Measurements from ENCODE around the gene PAM. TPM values are rescaled to one million over a fixed set of nuclear protein-coding genes. Genes with fewer than 3 reads are reported as not detected.

The PAM gene
- total and polyA plus RNA-seq, 12 donors = 488 to 1,485 (median 1,074) TPM

- no peak for TF ChIP-seq CTCF (IDR thresholded peaks at IDR 0.05)
- Histone ChIP-seq H3K36me3 (no peaks in the 10 kb centered on the region), H3K4me3 (no peak overlapping the region), H3K9me3 (no peaks in the 10 kb centered on the region), H3K27ac (no peak overlapping the region), H3K4me1 (no peaks in the 10 kb centered on the region), H3K27me3 (no peaks in the 10 kb centered on the region)
- intact Hi-C loops (cut with DNase I) = no loop called here
- ATAC-seq (no peak), DNase-seq (no peak)
- WGBS, 2 donors = 63 to 67% methylated on average over 5 of the region's 5 CpGs
Measured at GRCh38 chr5:102733534-102733933, 21.6 kb upstream of the PAM start.

GRCh38 chr5:102737161-102737560 lies 17.9 kb upstream of the PAM start:
- intact Hi-C loops (cut with DNase I) = no loop called here
- no peak for DNase-seq
- Histone ChIP-seq H3K27ac (no peak overlapping the region), H3K9me3 (no peaks in the 10 kb centered on the region), H3K36me3 (no peaks in the 10 kb centered on the region), H3K4me3 (no peak overlapping the region), H3K4me1 (no peaks in the 10 kb centered on the region), H3K27me3 (no peaks in the 10 kb centered on the region)
- WGBS, 2 donors = 70 to 71% methylated on average over 1 of the region's 1 CpG
- no peak for TF ChIP-seq CTCF (IDR thresholded peaks at IDR 0.05)
- ATAC-seq = no peak

- intact Hi-C loops (cut with DNase I) = no loop called here
- TF ChIP-seq CTCF (IDR thresholded peaks at IDR 0.05) = no peak
- ATAC-seq (no peak), DNase-seq (no peak)
- Histone ChIP-seq H3K27me3 (no peaks in the 10 kb centered on the region), H3K36me3 (no peaks in the 10 kb centered on the region), H3K4me1 (no peaks in the 10 kb centered on the region), H3K9me3 (no peaks in the 10 kb centered on the region), H3K27ac (no peak overlapping the region), H3K4me3 (no peak overlapping the region)
- 75 to 81% methylated on average over 7 of the region's 7 CpGs for WGBS, 2 donors
Measured at GRCh38 chr5:102737805-102738469, 17.2 kb upstream of the PAM start.

- no peak for ATAC-seq
- intact Hi-C loops (cut with DNase I) = no loop called here
- no peak overlapping the region for H3K4me3 ChIP-seq
- H3K27ac ChIP-seq = no peak overlapping the region
- 78% methylated on average over 2 of the region's 2 CpGs for WGBS, 2 donors
- H3K27me3 ChIP-seq = no peaks in the 10 kb centered on the region
- no peaks in the 10 kb centered on the region for H3K4me1 ChIP-seq
- DNase-seq = no peak
- no peaks in the 10 kb centered on the region for H3K36me3 ChIP-seq
- no peaks in the 10 kb centered on the region for H3K9me3 ChIP-seq
- TF ChIP-seq CTCF (IDR thresholded peaks at IDR 0.05) = no peak
Measured at GRCh38 chr5:102740515-102740914, 14.6 kb upstream of the PAM start.

Data from heart right ventricle (tissue), 16 donors.